ENCODE results near the gene MSX1.

DNA sequence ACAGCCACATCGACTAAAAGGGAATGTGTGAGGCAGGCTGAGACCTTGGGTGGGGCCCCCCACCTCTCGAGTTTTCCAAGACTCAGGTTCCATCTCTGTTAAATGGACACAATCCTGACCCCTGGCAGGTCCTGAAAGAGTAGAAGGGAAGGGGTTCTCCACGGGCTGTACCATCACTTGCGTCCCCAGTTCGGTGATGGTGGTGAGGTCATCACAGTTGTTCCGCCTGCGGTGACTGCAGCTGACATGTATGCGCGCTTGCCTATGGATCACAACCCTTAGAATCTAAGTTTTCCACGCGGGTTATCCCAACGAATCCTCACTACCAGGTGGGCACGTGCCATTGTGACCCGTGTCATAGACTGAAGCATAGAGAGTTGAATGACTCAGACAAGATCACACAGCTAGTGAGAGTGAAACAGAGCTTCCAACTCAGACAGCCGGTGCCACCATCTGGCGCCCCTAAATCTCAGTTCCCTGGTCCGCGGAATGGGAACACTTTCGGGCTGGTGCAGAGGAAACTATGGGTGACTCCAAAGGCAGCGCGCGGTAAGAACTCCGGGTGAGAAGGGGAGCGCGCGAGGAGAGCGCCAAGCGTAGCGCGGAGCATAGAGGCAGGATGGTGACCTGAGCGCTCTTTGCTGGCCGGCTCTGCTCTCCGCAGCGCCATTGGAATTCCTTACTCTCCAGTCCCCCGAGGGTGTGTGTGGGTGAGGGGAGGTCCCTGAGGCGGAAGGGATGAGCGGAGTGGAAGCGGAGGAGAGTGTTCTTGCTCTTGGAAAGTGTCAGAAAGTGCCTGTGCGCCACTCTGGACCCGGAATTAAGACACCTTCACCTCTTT is 10.5 kb downstream of the MSX1 start:
- TF ChIP-seq, protein P1, sequence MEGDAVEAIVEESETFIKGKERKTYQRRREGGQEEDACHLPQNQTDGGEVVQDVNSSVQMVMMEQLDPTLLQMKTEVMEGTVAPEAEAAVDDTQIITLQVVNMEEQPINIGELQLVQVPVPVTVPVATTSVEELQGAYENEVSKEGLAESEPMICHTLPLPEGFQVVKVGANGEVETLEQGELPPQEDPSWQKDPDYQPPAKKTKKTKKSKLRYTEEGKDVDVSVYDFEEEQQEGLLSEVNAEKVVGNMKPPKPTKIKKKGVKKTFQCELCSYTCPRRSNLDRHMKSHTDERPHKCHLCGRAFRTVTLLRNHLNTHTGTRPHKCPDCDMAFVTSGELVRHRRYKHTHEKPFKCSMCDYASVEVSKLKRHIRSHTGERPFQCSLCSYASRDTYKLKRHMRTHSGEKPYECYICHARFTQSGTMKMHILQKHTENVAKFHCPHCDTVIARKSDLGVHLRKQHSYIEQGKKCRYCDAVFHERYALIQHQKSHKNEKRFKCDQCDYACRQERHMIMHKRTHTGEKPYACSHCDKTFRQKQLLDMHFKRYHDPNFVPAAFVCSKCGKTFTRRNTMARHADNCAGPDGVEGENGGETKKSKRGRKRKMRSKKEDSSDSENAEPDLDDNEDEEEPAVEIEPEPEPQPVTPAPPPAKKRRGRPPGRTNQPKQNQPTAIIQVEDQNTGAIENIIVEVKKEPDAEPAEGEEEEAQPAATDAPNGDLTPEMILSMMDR (conservative IDR thresholded peaks at IDR 0.05 in 1 of 2, IDR thresholded peaks at IDR 0.05 in 1 of 2; ENCODE audit: extremely low read depth in 1 of 2, insufficient read depth in 1 of 2, low read depth in 1 of 2, low read length in 2 of 2) = no peak
- TF ChIP-seq EZH2 (IDR thresholded peaks at IDR 0.05; ENCODE audit: borderline replicate concordance, low read length) = peak; percentile 68
